Measurements from ENCODE around the gene NTMT1.

Gene NTMT1

GRCh38 chr9:129678844-129679243 lies 52.9 kb downstream of the NTMT1 start:
- no peak for DNase-seq (ENCODE audit: low spot score)

GRCh38 chr9:129679537-129679936 lies 53.6 kb downstream of the NTMT1 start:
- no peak for DNase-seq (ENCODE audit: low spot score)

- DNase-seq (ENCODE audit: low spot score): no peak
These were observed 56.0 kb downstream of the NTMT1 start for GRCh38 chr9:129681924-129682323.

- DNase-seq (ENCODE audit: low spot score): no peak
These were observed 56.4 kb downstream of the NTMT1 start for GRCh38 chr9:129682381-129682780.

- DNase-seq (ENCODE audit: low spot score): peak; percentile 63
These were observed 59.4 kb downstream of the NTMT1 start for GRCh38 chr9:129685220-129685932.

Data from AG20443 (cell line).